ENCODE data around the gene ZNF160. TPM values are rescaled to one million over a fixed set of nuclear protein-coding genes. Genes with fewer than 3 reads are reported as not detected.

Gene ZNF160
- total and polyA plus RNA-seq, 2 of the 8 experiments (the other 6 are each of a cell fraction or from before 2014, with no cell fraction given): 15.8 to 31.2 TPM

- Histone ChIP-seq H2BK120ac (replicated peaks; ENCODE audit: low read depth, low read length) (no peak overlapping the region), H2AK5ac (ENCODE audit: low read depth, low read length) (no peak overlapping the region), H3K23me2 (ENCODE audit: low read depth, low read length) (no peaks in the 10 kb centered on the region), H3K36me3 (ENCODE audit: control insufficient read depth in 2 of 4, insufficient read depth in 4 of 4, low read length in 3 of 4) (no peaks in the 10 kb centered on the region), H3K4me3 (ENCODE audit: extremely low read depth in 1 of 4, insufficient read depth in 2 of 4, low read depth in 3 of 4, low read length in 4 of 4) (no peak overlapping the region), H2AFZ (ENCODE audit: low read length) (no peak overlapping the region), H3K18ac (ENCODE audit: extremely low read depth, low read length) (no peak overlapping the region), H3K56ac (replicated peaks; ENCODE audit: insufficient read length, low read depth, low read length) (no peak overlapping the region), H2BK15ac (ENCODE audit: low read length) (no peak overlapping the region), H4K20me1 (replicated peaks in 1 of 2; ENCODE audit: control insufficient read depth in 1 of 2, insufficient read depth in 2 of 2, low read length in 2 of 2) (no peaks in the 10 kb centered on the region), H3K27ac (ENCODE audit: low read depth, low read length) (no peak overlapping the region), H3K4ac (replicated peaks; ENCODE audit: insufficient read length, low read depth, low read length) (no peak overlapping the region), H2BK12ac (ENCODE audit: low read depth, low read length) (no peak overlapping the region), H3K4me2 (ENCODE audit: insufficient read depth in 1 of 2, low read depth in 2 of 2, low read length in 2 of 2) (no peak overlapping the region), H3K79me1 (ENCODE audit: low read depth, low read length) (no peaks in the 10 kb centered on the region), H2BK5ac (ENCODE audit: low read depth, low read length) (no peak overlapping the region), H3K9me3 (ENCODE audit: insufficient read depth in 2 of 2, low read depth in 1 of 2, low read length in 1 of 2) (peaks cover 8 to 18% of the 10 kb centered on the region in 2 experiments; a peak in 3 of 4 replicates), H3K27me3 (replicated peaks in 1 of 4; ENCODE audit: control insufficient read depth in 3 of 4, extremely low read depth in 1 of 4, insufficient read depth in 3 of 4, low read length in 3 of 4) (no peaks in the 10 kb centered on the region), H4K91ac (replicated peaks; ENCODE audit: insufficient read length, low read length) (no peak overlapping the region), H4K5ac (ENCODE audit: insufficient read length, low read depth, low read length) (no peak overlapping the region), H3K23ac (ENCODE audit: insufficient read length) (no peak overlapping the region), H4K8ac (ENCODE audit: extremely low read depth, insufficient read depth, low read length) (no peak overlapping the region), H2BK20ac (ENCODE audit: low read length) (no peak overlapping the region), H3K79me2 (ENCODE audit: control insufficient read depth in 1 of 2, insufficient read depth in 2 of 2, low read length in 2 of 2) (no peaks in the 10 kb centered on the region), H3K9ac (replicated peaks in 1 of 4; ENCODE audit: extremely low read depth in 1 of 4, low read depth in 3 of 4, low read length in 3 of 4) (no peak overlapping the region), H3K14ac (ENCODE audit: insufficient read length) (no peak overlapping the region), H3K4me1 (replicated peaks in 1 of 4; ENCODE audit: control insufficient read depth in 3 of 4, insufficient read depth in 4 of 4, low read length in 3 of 4) (no peaks in the 10 kb centered on the region)
- CTCF ChIA-PET (ENCODE audit: partially characterized antibody): interaction anchor here (0.6 kb wide), 1 partner anchor 269 kb away, joined by 3 read pairs; no protein-coding TSS in a partner anchor
- FAIRE-seq: no peak
- 80% methylated on average over 1 of the region's 2 CpGs; no CpG with 5 or more reads in 1 of the 2 experiments for WGBS, 2 experiments (ENCODE audit: extremely low coverage in 1 of 2, insufficient coverage in 1 of 2, insufficient read length in 1 of 2, insufficient replicate concordance in 2 of 2, low coverage in 1 of 2, low lambda C conversion rate in 2 of 2, missing lambda C conversion rate in 1 of 2)
- POLR2A ChIA-PET (ENCODE audit: partially characterized antibody): no interaction called here
- no peak for DNase-seq (ENCODE audit: low read depth in 1 of 2, low spot score in 2 of 2)
- TF ChIP-seq RNF2 (IDR thresholded peaks at IDR 0.05; ENCODE audit: borderline replicate concordance, low read depth, low read length, missing control alignments, poor library complexity, severe bottlenecking): no peak
- no peak for TF ChIP-seq TEAD4 (IDR thresholded peaks at IDR 0.05; ENCODE audit: low read depth, low read length)
- no peak for TF ChIP-seq SRF (IDR thresholded peaks at IDR 0.05; ENCODE audit: low read depth, low read length)
- no peak for TF ChIP-seq JUND (IDR thresholded peaks at IDR 0.05; ENCODE audit: low read length)
- TF ChIP-seq, protein P1, sequence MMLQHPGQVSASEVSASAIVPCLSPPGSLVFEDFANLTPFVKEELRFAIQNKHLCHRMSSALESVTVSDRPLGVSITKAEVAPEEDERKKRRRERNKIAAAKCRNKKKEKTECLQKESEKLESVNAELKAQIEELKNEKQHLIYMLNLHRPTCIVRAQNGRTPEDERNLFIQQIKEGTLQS (IDR thresholded peaks at IDR 0.05; ENCODE audit: insufficient read depth, low read depth, low read length): no peak
- no peak for TF ChIP-seq TAF7 (optimal IDR thresholded peaks at IDR 0.05; ENCODE audit: borderline replicate concordance, low read depth, low read length)
- no peak for TF ChIP-seq MAFK (IDR thresholded peaks at IDR 0.05; ENCODE audit: low read depth, low read length)
- no peak for TF ChIP-seq SAP30 (IDR thresholded peaks at IDR 0.05; ENCODE audit: insufficient read depth, insufficient replicate concordance, low read length)
- TF ChIP-seq NRF1 (IDR thresholded peaks at IDR 0.05; ENCODE audit: low read depth, low read length): no peak
- TF ChIP-seq ASH2L (IDR thresholded peaks at IDR 0.05; ENCODE audit: low read length): no peak
- TF ChIP-seq SUZ12 (IDR thresholded peaks at IDR 0.05; ENCODE audit: low read length): no peak
- no peak for TF ChIP-seq TCF12 (IDR thresholded peaks at IDR 0.05; ENCODE audit: low read depth, low read length)
- no peak for TF ChIP-seq BCL11A (IDR thresholded peaks at IDR 0.05; ENCODE audit: low read depth in 2 of 2, low read length in 2 of 2)
- no peak for TF ChIP-seq POLR2A (IDR thresholded peaks at IDR 0.05; ENCODE audit: control extremely low read depth in 1 of 2, low read depth in 2 of 2, low read length in 2 of 2)
- TF ChIP-seq CHD2 (IDR thresholded peaks at IDR 0.05; ENCODE audit: low read length): no peak
Measured at GRCh38 chr19:53047379-53047778, 55.8 kb downstream of the ZNF160 start.

Data from H1 (cell line).